ENCODE results near the gene GPRIN3.

DNA sequence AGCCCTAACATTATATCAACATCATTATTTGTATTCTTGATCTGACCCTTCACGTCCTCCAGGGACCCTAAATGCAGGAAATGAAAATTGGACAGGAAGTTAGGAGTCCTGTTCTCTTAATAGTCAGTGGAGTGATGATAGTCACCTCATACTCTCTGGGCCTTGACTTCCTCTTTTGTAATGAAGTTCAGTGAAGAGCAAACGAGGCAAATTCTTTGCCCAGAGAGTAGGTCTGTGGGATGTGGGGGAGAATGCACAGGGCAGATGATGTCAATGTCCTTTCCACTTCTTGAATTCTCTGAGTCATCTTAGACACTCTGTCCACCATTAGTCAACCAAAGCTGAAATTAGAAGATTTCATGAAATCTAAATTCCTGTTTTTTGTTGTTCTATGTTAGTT is 17.1 kb upstream of the GPRIN3 start:
- no peak for TF ChIP-seq CTCF (conservative IDR thresholded peaks at IDR 0.05; ENCODE audit: low read length)
- TF ChIP-seq EZH2phosphoT487 (IDR thresholded peaks at IDR 0.05; ENCODE audit: borderline replicate concordance), result no peak

All from Loucy (cell line).